H1 (cell line): Measurements from ENCODE around the gene STK32C. TPM values are rescaled to one million over a fixed set of nuclear protein-coding genes. Genes with fewer than 3 reads are reported as not detected.

Experiments
- CBX5 ChIP-seq: fragments of 300-800, 300-1000 bp; sonication (generic); IDR thresholded peaks from 2 replicates; pipeline ENCODE4 v1.7.1; 2016; ENCODE audit warnings: antibody characterized with exemption, low read length, low read depth
- CBX8 ChIP-seq: fragments of 300-800, 300-1000 bp; sonication (generic); IDR thresholded peaks from 2 replicates; pipeline ENCODE4 v1.7.1; 2016; ENCODE audit warnings: low read depth, low read length, borderline replicate concordance
- CHD2 ChIP-seq: IDR thresholded peaks from 2 replicates; pipeline ENCODE4 v1.6.1; 2012; ENCODE audit warnings: low read length, improper control_type of control experiment
- HDAC2 ChIP-seq, 2 experiments: fragments of 300-600 bp in 1 of 2; sonication (generic) in 1 of 2; IDR thresholded peaks; 2 replicates each; pipeline ENCODE4 v1.6.1; 2011 to 2012; ENCODE audit warnings: low read depth in 2 of 2, low read length in 2 of 2, mild to moderate bottlenecking in 2 of 2, moderate library complexity in 2 of 2, borderline replicate concordance in 1 of 2, inconsistent platforms in 1 of 2
- JUND ChIP-seq: IDR thresholded peaks from 2 replicates; pipeline ENCODE4 v1.6.1; 2011; ENCODE audit warnings: mild to moderate bottlenecking, improper control_type of control experiment, low read length
- POU5F1 ChIP-seq: IDR thresholded peaks from 2 replicates; pipeline ENCODE4 v1.6.1; 2011; ENCODE audit warnings: low read depth, mild to moderate bottlenecking, low read length, moderate library complexity
- SIN3A ChIP-seq, 2 experiments: IDR thresholded peaks in 1 of 2; conservative IDR thresholded peaks in 1 of 2; 2 replicates each; pipeline ENCODE4 v1.6.1; 2011 to 2012; ENCODE audit warnings: low read length in 2 of 2, improper control_type of control experiment in 1 of 2, low read depth in 1 of 2, mild to moderate bottlenecking in 1 of 2
- SRF ChIP-seq: IDR thresholded peaks from 2 replicates; pipeline ENCODE4 v1.6.1; 2011; ENCODE audit warnings: mild to moderate bottlenecking, low read depth, low read length, moderate library complexity
- polyA plus RNA-seq, 7 experiments: library from polyadenylated mRNA; depleted of rRNA in 3 of 7; stranded (reverse) in 5 of 7; unstranded in 2 of 7; fragments of >200 nt in 5 of 7; fragments of 200-250 nt in 2 of 7; gene quantifications; 1 replicate in 5 of 7; 2 replicates in 1 of 7; 4 replicates in 1 of 7; pipeline versions ENCODE4 v1.2.1 to v1.2.3, GENCODE V29; 2011 to 2013; ENCODE audit warnings: missing spikeins in 2 of 7, mixed read lengths in 2 of 7
- total RNA-seq: library from RNA; stranded (reverse); fragmentation: NEBNext Ultra II Directional; extraction: Animal tissue kit (Norgen Biotek cat#: 25700); gene quantifications from 2 replicates; pipeline ENCODE4 v1.2.1, GENCODE V29; 2021

The STK32C gene
- total and polyA plus RNA-seq, 2 of the 8 experiments (the other 6 are each of a cell fraction or from before 2014, with no cell fraction given): 10.6 to 15.6 TPM

DNA sequence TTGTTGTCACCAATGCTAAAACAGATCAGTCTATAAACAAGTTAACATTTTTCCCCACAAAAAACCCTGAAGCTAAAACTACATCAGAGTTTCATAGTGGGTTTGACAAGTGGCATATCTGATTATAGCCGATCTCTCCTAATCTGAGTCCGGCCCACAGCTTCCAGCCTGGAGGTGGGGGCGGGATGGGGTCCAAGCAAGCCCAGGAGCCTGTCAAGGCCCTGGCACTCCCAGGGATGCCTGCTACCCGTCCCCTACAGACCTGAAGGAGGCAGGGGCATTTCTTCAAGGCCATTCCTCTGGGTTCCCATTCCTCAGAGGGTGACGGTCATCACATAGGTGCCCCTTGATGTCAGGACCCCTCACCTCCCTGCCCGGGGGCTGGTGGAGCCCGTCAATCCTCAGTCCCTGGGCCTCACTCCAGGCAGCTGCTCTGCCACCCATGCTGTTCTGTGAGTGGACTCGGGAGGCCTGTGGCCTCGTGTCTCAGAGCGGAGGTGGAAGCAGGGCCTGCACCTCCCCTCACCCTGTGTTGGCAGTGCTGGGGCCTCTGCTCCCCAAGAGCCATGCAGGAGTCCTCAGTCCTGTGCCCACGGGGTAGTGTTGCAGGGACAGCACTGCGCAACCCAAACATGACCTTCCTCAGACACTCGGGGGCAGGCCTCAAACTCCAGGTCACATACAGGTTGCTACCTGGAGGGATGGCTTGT lies 112.2 kb downstream of the STK32C start (continued):
- TF ChIP-seq CBX5 (no peak), JUND (no peak), POU5F1 (no peak), HDAC2 (IDR thresholded peaks at IDR 0.05; ENCODE audit: borderline replicate concordance in 1 of 2, low read depth in 2 of 2, low read length in 2 of 2) (no peak), CHD2 (no peak), SRF (no peak), SIN3A (conservative IDR thresholded peaks at IDR 0.05 in 1 of 2, IDR thresholded peaks at IDR 0.05 in 1 of 2; ENCODE audit: low read depth in 1 of 2, low read length in 2 of 2) (no peak), CBX8 (no peak)
